NCI-H2107 treated with DMSO at 0.1 percent for 48 hours (cell line): ENCODE measurements around the gene CLCN1.
"Not testable (repeated sequence)": the region's sequence is repeated elsewhere in the genome, so short reads cannot be mapped to it uniquely, and the experiment has no call there.

ENCODE experiments used
- DNase-seq: peaks from one replicate; lab custom pipeline; 2025; ENCODE audit not compliant: unreplicated experiment; lab: John Stamatoyannopoulos, UW

CLCN1 gene

GRCh38 chr7:143315776-143316175 is at the start of gene CLCN1:
TSS of gene CLCN1 (plus strand) at chr7:143316111. CDS start at chr7:143316213, 102 bp downstream.
- no peak for DNase-seq

- DNase-seq, result no peak
These were observed 46.7 kb upstream of the CLCN1 start for GRCh38 chr7:143269251-143269650.

- DNase-seq, result no peak
These were observed 44.7 kb upstream of the CLCN1 start for GRCh38 chr7:143271240-143271639.

GRCh38 chr7:143272871-143273270 is 43.0 kb upstream of the CLCN1 start:
- no peak for DNase-seq

- peak; percentile 3 for DNase-seq
These were observed 36.5 kb upstream of the CLCN1 start for GRCh38 chr7:143279186-143280098.

- no peak for DNase-seq
These were observed 35.8 kb upstream of the CLCN1 start for GRCh38 chr7:143280160-143280559.

- DNase-seq, result no peak
These were observed 35.3 kb upstream of the CLCN1 start for GRCh38 chr7:143280566-143280965.

- no peak for DNase-seq
These were observed 34.4 kb upstream of the CLCN1 start for GRCh38 chr7:143281529-143281928.

GRCh38 chr7:143282124-143282523 is 33.8 kb upstream of the CLCN1 start:
- DNase-seq, result no peak

- no peak for DNase-seq
These were observed 32.5 kb upstream of the CLCN1 start for GRCh38 chr7:143283381-143283780.

- DNase-seq, result no peak
These were observed 31.1 kb upstream of the CLCN1 start, which contains the start of gene TMEM139 for GRCh38 chr7:143284591-143285469. TSS of gene TMEM139 (plus strand) at chr7:143284958. CDS start at chr7:143285958, 1,000 bp downstream.

GRCh38 chr7:143285470-143285778 is 30.5 kb upstream of the CLCN1 start:
- DNase-seq, result no peak

GRCh38 chr7:143285806-143286521 is 29.9 kb upstream of the CLCN1 start:
- DNase-seq, result no peak

GRCh38 chr7:143286522-143286890 is 29.4 kb upstream of the CLCN1 start:
- DNase-seq, result no peak

- DNase-seq, result no peak
These were observed 28.5 kb upstream of the CLCN1 start for GRCh38 chr7:143287339-143287934.

- DNase-seq, result peak; percentile 90
These were observed 27.7 kb upstream of the CLCN1 start, which contains the start of gene CASP2 for GRCh38 chr7:143287935-143288826. TSS of gene CASP2 (plus strand) at chr7:143288351. CDS start at chr7:143288456, 105 bp downstream.

- DNase-seq, result no peak
These were observed 27.1 kb upstream of the CLCN1 start for GRCh38 chr7:143288836-143289235.

- DNase-seq, result no peak
These were observed 26.5 kb upstream of the CLCN1 start for GRCh38 chr7:143289421-143289820.

- DNase-seq, result not testable (repeated sequence)
These were observed 26.0 kb upstream of the CLCN1 start for GRCh38 chr7:143289888-143290287.

- DNase-seq, result no peak
These were observed 25.6 kb upstream of the CLCN1 start for GRCh38 chr7:143290293-143290692.
